HG03045 (cell line): ENCODE results near the gene AP5Z1.

Source experiments
- ATAC-seq: cut with Tn5 transposase; IDR thresholded peaks from one replicate; pipeline ENCODE4 v1.9.1; 2021; ENCODE audit warnings: mild to moderate bottlenecking, moderate library complexity; ENCODE audit not compliant: unreplicated experiment

AP5Z1 gene

GRCh38 chr7:4819560-4820404 lies 44.4 kb downstream of the AP5Z1 start:
- no peak for ATAC-seq

DNA sequence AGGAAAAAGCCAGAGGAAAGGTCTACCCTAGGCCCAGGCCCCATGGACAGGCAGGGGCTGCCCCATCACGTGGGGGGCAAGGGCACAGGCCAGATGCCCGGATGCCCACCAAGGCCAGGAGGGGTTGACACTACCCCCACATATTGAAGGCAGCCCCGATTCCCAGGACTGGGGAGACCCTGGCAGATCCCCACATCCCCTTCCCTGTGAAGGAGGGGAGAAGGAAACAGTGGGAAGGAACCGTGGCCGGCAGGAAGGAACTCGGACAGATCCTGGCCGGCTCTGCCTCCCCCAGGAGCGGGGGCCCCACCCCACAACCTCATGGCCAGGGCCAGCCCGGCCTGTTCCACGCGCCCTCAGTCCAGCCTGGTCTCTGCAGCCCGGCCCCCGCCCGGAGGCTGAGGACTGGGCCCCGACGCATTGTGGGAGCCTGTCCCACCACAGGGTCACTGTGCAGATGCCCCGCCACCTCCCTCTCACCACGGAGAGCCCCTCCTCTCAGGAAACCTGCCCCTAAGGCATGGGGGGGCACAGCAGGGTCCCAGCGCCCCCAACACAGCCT lies 45.1 kb downstream of the AP5Z1 start:
- no peak for ATAC-seq

DNA sequence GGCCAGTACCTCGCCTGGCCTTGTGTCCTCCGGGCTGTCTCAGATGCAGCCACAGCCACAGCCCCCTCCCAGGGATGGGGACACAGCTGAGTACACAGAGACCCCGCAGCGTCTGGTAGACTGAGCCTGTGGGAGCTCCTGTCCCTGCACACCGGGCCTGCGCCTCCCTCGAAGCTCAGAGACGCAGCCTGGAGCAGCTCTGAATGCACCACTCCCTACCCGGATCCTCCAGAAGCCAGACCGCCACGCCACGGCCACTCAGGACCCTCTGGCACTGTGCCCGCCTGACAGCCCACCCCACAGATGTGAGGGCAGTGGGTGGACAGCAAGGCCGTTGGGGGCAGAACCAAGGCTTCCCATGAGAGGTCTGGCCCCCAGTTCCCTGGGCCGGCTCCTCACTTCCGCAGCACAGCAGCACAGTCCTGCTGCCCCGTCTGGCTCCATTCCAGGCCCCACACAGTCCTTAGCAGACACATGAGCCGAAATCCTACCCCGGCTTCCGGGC lies 45.6 kb downstream of the AP5Z1 start:
- no peak for ATAC-seq

GRCh38 chr7:4822677-4823076 lies 47.3 kb downstream of the AP5Z1 start:
- no peak for ATAC-seq

- no peak for ATAC-seq
Measured at GRCh38 chr7:4823441-4824119, 48.2 kb downstream of the AP5Z1 start.

GRCh38 chr7:4824120-4824775 lies 48.8 kb downstream of the AP5Z1 start:
- ATAC-seq = no peak

GRCh38 chr7:4825081-4825480 lies 49.7 kb downstream of the AP5Z1 start:
- no peak for ATAC-seq

DNA sequence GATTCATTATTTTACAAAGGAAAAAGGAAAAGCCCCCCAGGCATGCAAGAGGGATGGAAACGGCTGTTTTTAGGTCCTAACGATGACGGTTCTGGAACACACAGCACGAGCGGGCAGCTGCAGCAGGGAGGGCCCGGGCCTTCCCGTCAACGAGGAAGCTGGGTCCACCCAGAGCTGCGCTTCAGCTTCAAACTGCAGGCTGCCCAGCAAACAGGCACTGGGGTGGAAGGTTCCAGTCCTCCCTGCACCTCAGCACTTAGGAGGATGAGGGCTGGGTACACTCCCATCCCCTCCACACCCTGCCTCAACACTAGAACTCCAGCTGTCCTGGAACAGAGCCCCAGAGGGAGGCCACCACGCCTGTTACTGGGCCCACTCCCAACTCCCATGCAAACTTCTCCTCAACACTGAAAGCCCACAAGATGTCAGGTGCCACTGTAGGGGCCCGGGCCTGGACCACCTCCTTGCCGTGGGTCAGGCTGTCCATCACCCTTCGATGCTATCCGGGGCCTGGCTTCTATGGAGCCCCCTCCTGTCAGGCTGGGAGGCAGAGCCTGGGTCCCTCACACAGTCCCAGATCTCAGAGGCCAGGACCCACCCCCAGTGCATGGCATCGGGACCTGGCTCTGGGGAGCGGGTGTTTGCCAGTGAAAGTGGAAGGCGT lies 53.4 kb downstream of the AP5Z1 start:
- ATAC-seq = no peak

- no peak for ATAC-seq
Measured at GRCh38 chr7:4830176-4830575, 54.8 kb downstream of the AP5Z1 start.

DNA sequence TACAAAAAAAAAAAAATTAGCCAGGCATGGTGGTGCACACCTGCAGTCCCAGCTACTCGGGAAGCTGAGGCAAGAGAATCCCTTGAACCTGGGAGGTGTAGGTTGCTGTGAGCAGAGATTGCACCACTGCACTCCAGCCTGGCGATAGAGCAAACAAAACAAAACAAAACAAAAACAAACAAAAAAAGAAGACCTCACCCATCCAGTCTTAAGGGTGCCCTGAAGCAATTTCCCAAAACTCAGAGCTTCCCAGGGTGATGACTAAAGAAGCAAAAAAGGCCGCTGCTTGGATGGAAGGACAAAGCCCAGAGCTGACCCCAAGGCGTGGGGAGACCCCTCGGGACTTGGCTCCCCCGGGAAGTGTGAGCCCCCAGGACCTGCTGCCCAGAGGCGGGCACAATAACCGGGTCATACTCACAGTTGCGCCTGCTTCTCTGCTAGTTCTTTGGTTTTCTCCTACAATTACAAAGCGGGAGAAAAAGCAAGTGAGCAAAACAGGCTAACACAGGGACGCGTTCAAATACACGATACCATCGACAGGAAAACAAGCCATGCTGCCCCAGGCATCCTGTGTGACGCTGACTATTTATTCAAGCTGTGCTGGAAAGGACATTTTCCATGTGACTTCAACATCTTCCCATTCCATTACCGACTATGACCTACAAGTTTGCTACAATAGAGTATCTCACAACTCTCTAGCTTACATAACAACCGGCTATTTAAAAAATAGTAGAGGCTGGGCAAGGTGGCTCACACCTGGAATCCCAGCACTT lies 56.5 kb downstream of the AP5Z1 start:
- ATAC-seq = no peak

GRCh38 chr7:4832711-4833110 lies 57.3 kb downstream of the AP5Z1 start:
- no peak for ATAC-seq

DNA sequence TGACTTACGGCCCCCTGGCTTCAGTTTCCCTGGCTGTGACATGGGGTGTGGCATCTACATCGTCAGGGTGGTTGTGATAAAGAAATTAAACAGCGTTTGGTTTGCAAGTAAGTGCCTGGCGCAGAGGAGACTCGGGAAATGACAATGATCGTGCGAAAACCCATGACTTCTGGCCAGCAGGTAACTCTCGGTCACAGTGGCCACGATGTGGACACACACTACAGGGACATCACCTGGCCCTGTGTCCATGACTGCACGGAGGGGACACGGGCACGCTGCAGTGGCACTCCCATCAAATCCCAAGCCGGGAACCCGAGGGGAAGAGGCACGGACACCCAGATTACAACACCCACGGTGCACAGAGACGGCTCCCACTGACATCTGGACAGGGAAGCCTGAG lies 57.8 kb downstream of the AP5Z1 start:
- no peak for ATAC-seq

GRCh38 chr7:4833691-4834600 lies 58.5 kb downstream of the AP5Z1 start:
- ATAC-seq = no peak

DNA sequence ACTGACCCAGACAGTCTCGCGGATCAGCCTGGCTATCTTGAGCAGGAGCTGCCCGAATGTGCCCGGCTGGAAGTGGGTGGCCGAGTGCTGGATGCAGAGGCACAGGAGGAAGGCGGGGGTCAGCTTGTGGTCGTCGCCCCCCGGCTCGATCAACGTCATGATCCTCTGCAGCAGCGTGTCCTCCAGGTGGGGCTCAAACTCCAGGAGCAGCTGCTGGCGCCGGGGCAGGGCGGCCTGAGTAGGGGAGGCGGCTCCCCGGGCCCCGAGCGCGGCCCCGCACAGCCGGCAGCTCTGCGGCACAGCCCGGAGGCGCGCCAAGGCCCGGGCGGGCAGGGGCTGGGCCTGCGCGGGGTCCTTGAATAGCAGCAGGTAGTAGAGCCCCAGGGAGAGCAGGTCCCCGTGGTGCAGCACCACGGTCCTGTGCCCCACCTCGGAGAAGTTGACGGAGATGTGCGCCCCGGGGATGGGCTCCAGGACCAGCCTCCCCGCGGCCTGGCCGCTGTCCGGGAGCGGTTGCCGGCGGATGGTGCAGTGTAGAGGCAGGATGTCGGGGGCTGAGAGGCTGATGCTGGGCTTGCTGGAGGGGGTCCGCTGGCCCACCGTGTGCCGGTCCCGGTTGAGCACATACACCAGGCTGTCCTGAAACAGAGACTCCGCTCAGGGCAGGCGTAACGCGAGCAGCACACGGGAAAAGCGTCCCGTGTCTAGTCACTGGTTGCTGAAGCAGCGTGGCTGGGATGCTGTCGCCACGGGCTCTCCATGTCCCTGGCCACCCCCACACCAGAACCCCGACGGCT lies 59.4 kb downstream of the AP5Z1 start:
- ATAC-seq = no peak

DNA sequence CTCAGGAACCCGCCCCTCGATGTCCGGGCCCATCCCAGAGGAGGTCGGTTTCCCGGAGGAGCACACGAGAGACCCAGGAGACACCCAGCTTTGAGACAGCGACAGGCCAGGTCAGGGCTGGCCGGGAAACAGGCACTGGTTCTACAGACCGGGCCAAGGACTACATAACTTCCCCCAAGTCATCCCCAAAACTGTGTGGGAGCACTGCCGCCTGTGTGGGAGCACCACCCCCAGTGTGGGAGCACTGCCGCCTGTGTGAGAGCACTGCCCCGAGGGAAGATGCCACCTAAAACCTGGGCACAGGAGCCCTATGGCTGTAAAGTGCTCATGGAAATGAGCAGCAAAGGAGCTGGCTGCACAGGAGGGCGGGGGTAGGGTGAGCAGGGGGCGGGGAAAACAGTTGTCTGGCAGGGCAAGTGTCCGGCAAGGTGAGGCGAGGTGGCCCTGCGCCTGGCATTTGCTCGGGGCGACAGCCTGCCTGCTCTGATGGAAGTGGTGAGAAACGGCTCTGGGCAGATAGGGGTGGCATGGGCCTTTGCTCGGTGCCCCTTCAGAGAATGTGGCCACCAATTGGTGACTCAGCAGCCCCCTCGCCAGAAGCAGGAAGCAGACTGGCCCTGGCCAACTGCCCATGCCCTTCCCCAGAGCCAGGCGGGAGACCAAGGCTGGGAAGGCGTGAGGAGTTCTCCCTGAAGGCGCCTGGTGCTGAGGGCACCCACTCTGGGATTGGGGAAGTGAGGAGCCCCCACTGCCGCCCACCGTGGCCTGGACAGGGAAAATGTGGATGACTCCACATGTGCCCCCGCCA lies 60.2 kb downstream of the AP5Z1 start:
- ATAC-seq = no peak

- ATAC-seq = no peak
Measured at GRCh38 chr7:4836206-4836661, 60.8 kb downstream of the AP5Z1 start.

DNA sequence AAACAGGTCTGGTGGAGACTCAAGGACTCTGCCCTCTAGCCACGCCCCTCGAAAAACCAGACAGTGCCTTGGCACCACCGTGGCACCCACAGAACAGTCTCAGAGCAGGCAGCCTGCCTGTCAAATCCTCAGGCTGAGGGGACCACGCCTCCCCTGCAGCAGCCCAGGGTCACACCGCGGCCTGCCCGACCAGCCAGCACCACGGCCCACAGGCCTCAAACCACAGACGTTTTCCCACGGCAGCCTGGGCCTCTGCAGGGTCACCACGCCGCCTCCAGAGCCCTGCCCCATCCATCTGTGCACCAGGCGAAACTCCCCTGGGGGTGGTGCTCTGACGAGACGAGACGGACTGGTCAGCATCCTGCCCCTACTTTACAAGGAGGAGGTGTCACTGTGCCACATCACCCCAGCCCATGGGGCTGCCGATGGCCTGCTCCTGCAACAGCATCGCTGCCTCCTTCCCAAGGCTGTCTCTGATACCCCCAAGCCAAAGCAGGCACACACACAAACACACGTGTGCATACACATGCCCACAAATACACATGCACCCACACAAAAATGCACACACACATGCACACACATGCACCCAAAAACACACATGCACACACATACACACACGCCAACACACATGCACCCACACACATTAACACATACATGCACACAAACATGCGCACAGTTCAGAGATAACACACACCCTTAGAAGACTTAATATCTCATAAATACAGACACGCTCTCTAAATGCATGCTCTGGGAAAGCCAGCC lies 61.8 kb downstream of the AP5Z1 start:
- ATAC-seq = no peak
